ENCODE measurements around the gene OPCML. TPM values are rescaled to one million over a fixed set of nuclear protein-coding genes. Genes with fewer than 3 reads are reported as not detected.

Gene OPCML
- total and polyA plus RNA-seq, 2 experiments from 2014 or later, result 1.2 to 4.4 TPM

- no peak for TF ChIP-seq CREB1 (CRISPR knock-in tag; IDR thresholded peaks at IDR 0.05; ENCODE audit: low read depth)
- no peak for TF ChIP-seq ZNF114 (CRISPR knock-in tag; IDR thresholded peaks at IDR 0.05)
- TF ChIP-seq JUNB (IDR thresholded peaks at IDR 0.05; ENCODE audit: unreplicated experiment), result no peak
- TF ChIP-seq, protein P1, sequence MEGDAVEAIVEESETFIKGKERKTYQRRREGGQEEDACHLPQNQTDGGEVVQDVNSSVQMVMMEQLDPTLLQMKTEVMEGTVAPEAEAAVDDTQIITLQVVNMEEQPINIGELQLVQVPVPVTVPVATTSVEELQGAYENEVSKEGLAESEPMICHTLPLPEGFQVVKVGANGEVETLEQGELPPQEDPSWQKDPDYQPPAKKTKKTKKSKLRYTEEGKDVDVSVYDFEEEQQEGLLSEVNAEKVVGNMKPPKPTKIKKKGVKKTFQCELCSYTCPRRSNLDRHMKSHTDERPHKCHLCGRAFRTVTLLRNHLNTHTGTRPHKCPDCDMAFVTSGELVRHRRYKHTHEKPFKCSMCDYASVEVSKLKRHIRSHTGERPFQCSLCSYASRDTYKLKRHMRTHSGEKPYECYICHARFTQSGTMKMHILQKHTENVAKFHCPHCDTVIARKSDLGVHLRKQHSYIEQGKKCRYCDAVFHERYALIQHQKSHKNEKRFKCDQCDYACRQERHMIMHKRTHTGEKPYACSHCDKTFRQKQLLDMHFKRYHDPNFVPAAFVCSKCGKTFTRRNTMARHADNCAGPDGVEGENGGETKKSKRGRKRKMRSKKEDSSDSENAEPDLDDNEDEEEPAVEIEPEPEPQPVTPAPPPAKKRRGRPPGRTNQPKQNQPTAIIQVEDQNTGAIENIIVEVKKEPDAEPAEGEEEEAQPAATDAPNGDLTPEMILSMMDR (conservative IDR thresholded peaks at IDR 0.05; ENCODE audit: low read depth in 2 of 2), result no peak
- TF ChIP-seq POLR2AphosphoS5 (IDR thresholded peaks at IDR 0.05; ENCODE audit: low read depth), result no peak
- TF ChIP-seq STAT1 (IDR thresholded peaks at IDR 0.05; ENCODE audit: unreplicated experiment), result no peak
Measured at GRCh38 chr11:132464003-132464342, 1068.3 kb downstream of the OPCML start (continued).

- no peak overlapping the region for H3K27ac Mint-ChIP-seq
- H3K27me3 ChIP-seq (ENCODE audit: insufficient read depth), result no peaks in the 10 kb centered on the region
- peaks cover 1% of the 10 kb centered on the region for H3K27me3 Mint-ChIP-seq (ENCODE audit: insufficient read depth, low read depth, poor library complexity)
- H3K36me3 ChIP-seq (ENCODE audit: insufficient read depth), result no peaks in the 10 kb centered on the region
- TF ChIP-seq JUNB (IDR thresholded peaks at IDR 0.05; ENCODE audit: unreplicated experiment), result no peak
- no peaks in the 10 kb centered on the region for H3K9me2 ChIP-seq (ENCODE audit: insufficient read depth)
- no peak overlapping the region for H3K4me3 Mint-ChIP-seq
- H3K4me1 ChIP-seq (ENCODE audit: insufficient read depth), result no peaks in the 10 kb centered on the region
- H3K27ac ChIP-seq (ENCODE audit: low read depth), result no peak overlapping the region
- H3K9me3 Mint-ChIP-seq, result peaks cover 3% of the 10 kb centered on the region; the same call in 1 of the 3 replicates
- no peaks in the 10 kb centered on the region for H3K36me3 Mint-ChIP-seq (ENCODE audit: low read depth)
- H3K4me1 Mint-ChIP-seq, result no peaks in the 10 kb centered on the region; the same call in 2 of the 3 replicates
- H4K20me1 ChIP-seq (replicated peaks; ENCODE audit: insufficient read depth), result no peaks in the 10 kb centered on the region
- no peaks in the 10 kb centered on the region for H3K79me2 ChIP-seq (replicated peaks; ENCODE audit: insufficient read depth)
- ATAC-seq (no peak), DNase-seq (ENCODE audit: low spot score) (no peak)
- no peak overlapping the region for H3K4me3 ChIP-seq
- no peaks in the 10 kb centered on the region for H3F3A ChIP-seq (replicated peaks; ENCODE audit: low read depth)
- no peak overlapping the region for H3K4me2 ChIP-seq
- H2AFZ ChIP-seq, result no peak overlapping the region
Measured at GRCh38 chr11:132463295-132464002, 1068.9 kb downstream of the OPCML start.

- H3K4me3 Mint-ChIP-seq, result no peak overlapping the region
- ATAC-seq, result no peak
- TF ChIP-seq ZNF331 (CRISPR knock-in tag; IDR thresholded peaks at IDR 0.05; ENCODE audit: low read depth), result no peak
- TF ChIP-seq, protein P1 (conservative IDR thresholded peaks at IDR 0.05; ENCODE audit: low read depth in 2 of 2), result no peak
- no peak for TF ChIP-seq CREB1 (CRISPR knock-in tag; IDR thresholded peaks at IDR 0.05; ENCODE audit: low read depth)
- TF ChIP-seq, protein P2, sequence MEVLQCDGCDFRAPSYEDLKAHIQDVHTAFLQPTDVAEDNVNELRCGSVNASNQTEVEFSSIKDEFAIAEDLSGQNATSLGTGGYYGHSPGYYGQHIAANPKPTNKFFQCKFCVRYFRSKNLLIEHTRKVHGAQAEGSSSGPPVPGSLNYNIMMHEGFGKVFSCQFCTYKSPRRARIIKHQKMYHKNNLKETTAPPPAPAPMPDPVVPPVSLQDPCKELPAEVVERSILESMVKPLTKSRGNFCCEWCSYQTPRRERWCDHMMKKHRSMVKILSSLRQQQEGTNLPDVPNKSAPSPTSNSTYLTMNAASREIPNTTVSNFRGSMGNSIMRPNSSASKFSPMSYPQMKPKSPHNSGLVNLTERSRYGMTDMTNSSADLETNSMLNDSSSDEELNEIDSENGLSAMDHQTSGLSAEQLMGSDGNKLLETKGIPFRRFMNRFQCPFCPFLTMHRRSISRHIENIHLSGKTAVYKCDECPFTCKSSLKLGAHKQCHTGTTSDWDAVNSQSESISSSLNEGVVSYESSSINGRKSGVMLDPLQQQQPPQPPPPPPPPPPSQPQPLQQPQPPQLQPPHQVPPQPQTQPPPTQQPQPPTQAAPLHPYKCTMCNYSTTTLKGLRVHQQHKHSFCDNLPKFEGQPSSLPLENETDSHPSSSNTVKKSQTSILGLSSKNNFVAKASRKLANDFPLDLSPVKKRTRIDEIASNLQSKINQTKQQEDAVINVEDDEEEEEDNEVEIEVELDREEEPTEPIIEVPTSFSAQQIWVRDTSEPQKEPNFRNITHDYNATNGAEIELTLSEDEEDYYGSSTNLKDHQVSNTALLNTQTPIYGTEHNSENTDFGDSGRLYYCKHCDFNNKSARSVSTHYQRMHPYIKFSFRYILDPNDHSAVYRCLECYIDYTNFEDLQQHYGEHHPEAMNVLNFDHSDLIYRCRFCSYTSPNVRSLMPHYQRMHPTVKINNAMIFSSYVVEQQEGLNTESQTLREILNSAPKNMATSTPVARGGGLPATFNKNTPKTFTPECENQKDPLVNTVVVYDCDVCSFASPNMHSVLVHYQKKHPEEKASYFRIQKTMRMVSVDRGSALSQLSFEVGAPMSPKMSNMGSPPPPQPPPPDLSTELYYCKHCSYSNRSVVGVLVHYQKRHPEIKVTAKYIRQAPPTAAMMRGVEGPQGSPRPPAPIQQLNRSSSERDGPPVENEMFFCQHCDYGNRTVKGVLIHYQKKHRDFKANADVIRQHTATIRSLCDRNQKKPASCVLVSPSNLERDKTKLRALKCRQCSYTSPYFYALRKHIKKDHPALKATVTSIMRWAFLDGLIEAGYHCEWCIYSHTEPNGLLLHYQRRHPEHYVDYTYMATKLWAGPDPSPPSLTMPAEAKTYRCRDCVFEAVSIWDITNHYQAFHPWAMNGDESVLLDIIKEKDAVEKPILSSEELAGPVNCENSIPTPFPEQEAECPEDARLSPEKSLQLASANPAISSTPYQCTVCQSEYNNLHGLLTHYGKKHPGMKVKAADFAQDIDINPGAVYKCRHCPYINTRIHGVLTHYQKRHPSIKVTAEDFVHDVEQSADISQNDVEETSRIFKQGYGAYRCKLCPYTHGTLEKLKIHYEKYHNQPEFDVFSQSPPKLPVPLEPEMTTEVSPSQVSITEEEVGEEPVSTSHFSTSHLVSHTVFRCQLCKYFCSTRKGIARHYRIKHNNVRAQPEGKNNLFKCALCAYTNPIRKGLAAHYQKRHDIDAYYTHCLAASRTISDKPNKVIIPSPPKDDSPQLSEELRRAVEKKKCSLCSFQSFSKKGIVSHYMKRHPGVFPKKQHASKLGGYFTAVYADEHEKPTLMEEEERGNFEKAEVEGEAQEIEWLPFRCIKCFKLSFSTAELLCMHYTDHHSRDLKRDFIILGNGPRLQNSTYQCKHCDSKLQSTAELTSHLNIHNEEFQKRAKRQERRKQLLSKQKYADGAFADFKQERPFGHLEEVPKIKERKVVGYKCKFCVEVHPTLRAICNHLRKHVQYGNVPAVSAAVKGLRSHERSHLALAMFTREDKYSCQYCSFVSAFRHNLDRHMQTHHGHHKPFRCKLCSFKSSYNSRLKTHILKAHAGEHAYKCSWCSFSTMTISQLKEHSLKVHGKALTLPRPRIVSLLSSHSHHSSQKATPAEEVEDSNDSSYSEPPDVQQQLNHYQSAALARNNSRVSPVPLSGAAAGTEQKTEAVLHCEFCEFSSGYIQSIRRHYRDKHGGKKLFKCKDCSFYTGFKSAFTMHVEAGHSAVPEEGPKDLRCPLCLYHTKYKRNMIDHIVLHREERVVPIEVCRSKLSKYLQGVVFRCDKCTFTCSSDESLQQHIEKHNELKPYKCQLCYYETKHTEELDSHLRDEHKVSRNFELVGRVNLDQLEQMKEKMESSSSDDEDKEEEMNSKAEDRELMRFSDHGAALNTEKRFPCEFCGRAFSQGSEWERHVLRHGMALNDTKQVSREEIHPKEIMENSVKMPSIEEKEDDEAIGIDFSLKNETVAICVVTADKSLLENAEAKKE (CRISPR knock-in tag; IDR thresholded peaks at IDR 0.05), result no peak
- no peak for TF ChIP-seq POLR2AphosphoS5 (IDR thresholded peaks at IDR 0.05; ENCODE audit: low read depth)
- no peak for TF ChIP-seq EZH2phosphoT487 (IDR thresholded peaks at IDR 0.05; ENCODE audit: unreplicated experiment)
- TF ChIP-seq ZNF114 (CRISPR knock-in tag; IDR thresholded peaks at IDR 0.05), result no peak
Measured at GRCh38 chr11:132459736-132460135, 1072.6 kb downstream of the OPCML start.

More at GRCh38 chr11:132459736-132460135, 1072.6 kb downstream of the OPCML start:
- Histone ChIP-seq H3K9me2 (ENCODE audit: insufficient read depth) (no peaks in the 10 kb centered on the region), H3F3A (replicated peaks; ENCODE audit: low read depth) (no peaks in the 10 kb centered on the region), H3K4me1 (ENCODE audit: insufficient read depth) (peaks cover 9% of the 10 kb centered on the region), H2AFZ (no peak overlapping the region), H3K4me3 (no peak overlapping the region), H4K20me1 (replicated peaks; ENCODE audit: insufficient read depth) (no peaks in the 10 kb centered on the region), H3K4me2 (no peak overlapping the region), H3K27me3 (ENCODE audit: insufficient read depth) (no peaks in the 10 kb centered on the region), H3K36me3 (ENCODE audit: insufficient read depth) (no peaks in the 10 kb centered on the region), H3K27ac (ENCODE audit: low read depth) (no peak overlapping the region), H3K79me2 (replicated peaks; ENCODE audit: insufficient read depth) (no peaks in the 10 kb centered on the region)
- Mint-ChIP-seq H3K27me3 (ENCODE audit: insufficient read depth, low read depth, poor library complexity) (peaks cover 1% of the 10 kb centered on the region), H3K27ac (no peak overlapping the region), H3K4me1 (peaks cover 12% of the 10 kb centered on the region; the same call in 2 of the 3 replicates), H3K9me3 (peaks cover 3% of the 10 kb centered on the region; the same call in 1 of the 3 replicates), H3K36me3 (ENCODE audit: low read depth) (no peaks in the 10 kb centered on the region)
- no peak for DNase-seq (ENCODE audit: low spot score)

All from GM23338 (cell line).